ENCODE data around the gene PLSCR2. TPM values are rescaled to one million over a fixed set of nuclear protein-coding genes. Genes with fewer than 3 reads are reported as not detected.

PLSCR2 gene
- total and polyA plus RNA-seq, 9 of the 15 experiments (the other 6 are each of a cell fraction or from before 2014, with no cell fraction given) = 0.07 to 0.49 (median 0.25) TPM; not detected in 4

GRCh38 chr3:146496726-146497125, 27.4 kb upstream of the PLSCR2 start (continued):
- TF ChIP-seq TEAD2 (tag; IDR thresholded peaks at IDR 0.05) = no peak

DNA sequence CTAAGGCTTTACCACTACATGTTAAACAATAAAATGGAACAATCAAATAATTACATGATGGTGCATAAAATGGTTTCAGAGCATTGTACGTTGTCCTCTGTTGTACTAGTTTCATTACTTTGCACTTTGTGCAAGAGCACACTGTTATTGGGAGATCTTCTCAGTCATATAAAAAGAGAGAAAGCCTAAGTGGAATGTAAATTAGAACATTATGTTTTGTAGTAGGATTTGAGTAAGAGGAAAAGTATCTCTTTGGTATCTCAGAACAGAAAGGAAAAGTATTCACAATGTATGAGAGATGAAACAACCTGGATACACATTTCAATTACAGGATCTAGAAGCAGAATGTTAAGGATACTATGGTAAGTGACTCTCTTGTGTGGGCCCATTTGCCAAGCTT, 26.9 kb upstream of the PLSCR2 start:
- FAIRE-seq (no peak), DNase-seq (ENCODE audit: extremely low read depth in 1 of 4, low spot score in 3 of 4) (no peak), ATAC-seq (peak; percentile 9; the same call in 1 of the 3 replicates)
- intact Hi-C loops (cut with micrococcal nuclease) = loop anchor here (1.0 to 2.0 kb wide), 2 partner anchors 11 to 27 kb away; partner anchors contain the start of gene PLSCR2
- TF ChIP-seq POLR3G (IDR thresholded peaks at IDR 0.05; ENCODE audit: extremely low read depth, insufficient read length, insufficient replicate concordance) (no peak), U2AF2 (optimal IDR thresholded peaks at IDR 0.05; ENCODE audit: low read depth, low read length) (no peak)
- H3K9me3 ChIP-seq (replicated peaks; ENCODE audit: control insufficient read depth, insufficient read depth, low read depth, low read length) = peaks cover 6% of the 10 kb centered on the region
- H3K4me2 ChIP-seq (ENCODE audit: insufficient read depth, low read length) = peak overlapping the region; percentile 51; the same call in 1 of the 2 replicates
- in situ Hi-C loops (cut with MboI) = no loop called here
- ChIA-PET CTCF (ENCODE audit: low intra/inter-chr PET ratio) (no interaction called here), POLR2A (interaction anchor here (1.0 to 2.2 kb wide), 4 partner anchors 9 to 28 kb away, joined by 3 to 6 read pairs (median 4); no protein-coding TSS in a partner anchor)
- H3K27ac ChIP-seq (ENCODE audit: extremely low read depth, low read depth, low read length) = peak overlapping the region; percentile 73
- H2AFZ ChIP-seq (ENCODE audit: low read depth, low read length) = no peak overlapping the region
- peaks cover 9 to 15% of the 10 kb centered on the region in 2 experiments; a peak in 4 of 5 replicates for H3K4me1 ChIP-seq (replicated peaks in 1 of 2; ENCODE audit: control insufficient read depth in 2 of 2, insufficient read depth in 2 of 2, low read length in 2 of 2)
- H4K20me1 ChIP-seq (replicated peaks; ENCODE audit: control insufficient read depth, insufficient read depth, low read length) = no peaks in the 10 kb centered on the region
- no peaks in the 10 kb centered on the region for H3K79me2 ChIP-seq (ENCODE audit: control insufficient read depth, insufficient read depth, low read length)
- H3K27me3 ChIP-seq (ENCODE audit: control insufficient read depth in 2 of 2, insufficient read depth in 2 of 2, low read length in 2 of 2) = no peaks in the 10 kb centered on the region
- no peak overlapping the region for H3K4me3 ChIP-seq
- BruUV-seq (replicated peaks) = no TSS peak
- WGBS (ENCODE audit: insufficient coverage, low coverage, missing lambda C conversion rate) = 23% methylated on average over 1 of the region's 1 CpG
- H3K9ac ChIP-seq (ENCODE audit: insufficient read depth in 1 of 2, low read depth in 2 of 2, low read length in 2 of 2) = no peak overlapping the region
- H3K9me1 ChIP-seq (ENCODE audit: control insufficient read depth, insufficient read depth, low read length) = no peaks in the 10 kb centered on the region
- no peaks in the 10 kb centered on the region for H3K36me3 ChIP-seq (ENCODE audit: control insufficient read depth, insufficient read depth, low read length)

GRCh38 chr3:146493761-146494160, 24.4 kb upstream of the PLSCR2 start:
- Histone ChIP-seq H3K4me1 (replicated peaks in 1 of 2; ENCODE audit: control insufficient read depth in 2 of 2, insufficient read depth in 2 of 2, low read length in 2 of 2) (peaks cover 9 to 15% of the 10 kb centered on the region in 2 experiments; a peak in 4 of 5 replicates), H3K9me1 (ENCODE audit: control insufficient read depth, insufficient read depth, low read length) (no peaks in the 10 kb centered on the region), H3K4me2 (ENCODE audit: insufficient read depth, low read length) (no peak overlapping the region), H3K27me3 (ENCODE audit: control insufficient read depth in 2 of 2, insufficient read depth in 2 of 2, low read length in 2 of 2) (no peaks in the 10 kb centered on the region), H3K79me2 (ENCODE audit: control insufficient read depth, insufficient read depth, low read length) (no peaks in the 10 kb centered on the region), H3K27ac (ENCODE audit: extremely low read depth, low read depth, low read length) (no peak overlapping the region), H2AFZ (ENCODE audit: low read depth, low read length) (no peak overlapping the region), H3K4me3 (no peak overlapping the region), H3K9me3 (replicated peaks; ENCODE audit: control insufficient read depth, insufficient read depth, low read depth, low read length) (peaks cover 6% of the 10 kb centered on the region), H3K9ac (ENCODE audit: insufficient read depth in 1 of 2, low read depth in 2 of 2, low read length in 2 of 2) (no peak overlapping the region), H3K36me3 (ENCODE audit: control insufficient read depth, insufficient read depth, low read length) (no peaks in the 10 kb centered on the region), H4K20me1 (replicated peaks; ENCODE audit: control insufficient read depth, insufficient read depth, low read length) (no peaks in the 10 kb centered on the region)
- BruUV-seq (replicated peaks) = no TSS peak
- DNase-seq (ENCODE audit: extremely low read depth in 1 of 4, low spot score in 3 of 4) (no peak), FAIRE-seq (no peak), ATAC-seq (no peak)
- ChIA-PET POLR2A (no interaction called here), CTCF (ENCODE audit: low intra/inter-chr PET ratio) (no interaction called here)
- no peak for TF ChIP-seq ZEB2 (IDR thresholded peaks at IDR 0.05)
- no peak for TF ChIP-seq CEBPG (CRISPR knock-in tag; IDR thresholded peaks at IDR 0.05)
- TF ChIP-seq CEBPG (tag; conservative IDR thresholded peaks at IDR 0.05 in 1 of 2, IDR thresholded peaks at IDR 0.05 in 1 of 2) = peak in 1 of 2 experiments; percentile 69; a peak in 2 of 4 replicates
- TF ChIP-seq TRIM24 (IDR thresholded peaks at IDR 0.05) = peak in 1 of 2 experiments; percentile 28; a peak in 1 of 4 replicates
- intact Hi-C loops (cut with micrococcal nuclease) = no loop called here
- WGBS (ENCODE audit: insufficient coverage, low coverage, missing lambda C conversion rate) = 67% methylated on average over 2 of the region's 2 CpGs
- in situ Hi-C loops (cut with MboI) = no loop called here
